ENCODE measurements around the gene FURIN.

GRCh38 chr15:90915808-90916440, 47.5 kb downstream of the FURIN start:
- TF ChIP-seq ZNF121 (CRISPR knock-in tag; conservative IDR thresholded peaks at IDR 0.05) (no peak), ZBTB5 (IDR thresholded peaks at IDR 0.05) (no peak), YBX1 (IDR thresholded peaks at IDR 0.05) (no peak)
- TF ChIP-seq, protein P1, sequence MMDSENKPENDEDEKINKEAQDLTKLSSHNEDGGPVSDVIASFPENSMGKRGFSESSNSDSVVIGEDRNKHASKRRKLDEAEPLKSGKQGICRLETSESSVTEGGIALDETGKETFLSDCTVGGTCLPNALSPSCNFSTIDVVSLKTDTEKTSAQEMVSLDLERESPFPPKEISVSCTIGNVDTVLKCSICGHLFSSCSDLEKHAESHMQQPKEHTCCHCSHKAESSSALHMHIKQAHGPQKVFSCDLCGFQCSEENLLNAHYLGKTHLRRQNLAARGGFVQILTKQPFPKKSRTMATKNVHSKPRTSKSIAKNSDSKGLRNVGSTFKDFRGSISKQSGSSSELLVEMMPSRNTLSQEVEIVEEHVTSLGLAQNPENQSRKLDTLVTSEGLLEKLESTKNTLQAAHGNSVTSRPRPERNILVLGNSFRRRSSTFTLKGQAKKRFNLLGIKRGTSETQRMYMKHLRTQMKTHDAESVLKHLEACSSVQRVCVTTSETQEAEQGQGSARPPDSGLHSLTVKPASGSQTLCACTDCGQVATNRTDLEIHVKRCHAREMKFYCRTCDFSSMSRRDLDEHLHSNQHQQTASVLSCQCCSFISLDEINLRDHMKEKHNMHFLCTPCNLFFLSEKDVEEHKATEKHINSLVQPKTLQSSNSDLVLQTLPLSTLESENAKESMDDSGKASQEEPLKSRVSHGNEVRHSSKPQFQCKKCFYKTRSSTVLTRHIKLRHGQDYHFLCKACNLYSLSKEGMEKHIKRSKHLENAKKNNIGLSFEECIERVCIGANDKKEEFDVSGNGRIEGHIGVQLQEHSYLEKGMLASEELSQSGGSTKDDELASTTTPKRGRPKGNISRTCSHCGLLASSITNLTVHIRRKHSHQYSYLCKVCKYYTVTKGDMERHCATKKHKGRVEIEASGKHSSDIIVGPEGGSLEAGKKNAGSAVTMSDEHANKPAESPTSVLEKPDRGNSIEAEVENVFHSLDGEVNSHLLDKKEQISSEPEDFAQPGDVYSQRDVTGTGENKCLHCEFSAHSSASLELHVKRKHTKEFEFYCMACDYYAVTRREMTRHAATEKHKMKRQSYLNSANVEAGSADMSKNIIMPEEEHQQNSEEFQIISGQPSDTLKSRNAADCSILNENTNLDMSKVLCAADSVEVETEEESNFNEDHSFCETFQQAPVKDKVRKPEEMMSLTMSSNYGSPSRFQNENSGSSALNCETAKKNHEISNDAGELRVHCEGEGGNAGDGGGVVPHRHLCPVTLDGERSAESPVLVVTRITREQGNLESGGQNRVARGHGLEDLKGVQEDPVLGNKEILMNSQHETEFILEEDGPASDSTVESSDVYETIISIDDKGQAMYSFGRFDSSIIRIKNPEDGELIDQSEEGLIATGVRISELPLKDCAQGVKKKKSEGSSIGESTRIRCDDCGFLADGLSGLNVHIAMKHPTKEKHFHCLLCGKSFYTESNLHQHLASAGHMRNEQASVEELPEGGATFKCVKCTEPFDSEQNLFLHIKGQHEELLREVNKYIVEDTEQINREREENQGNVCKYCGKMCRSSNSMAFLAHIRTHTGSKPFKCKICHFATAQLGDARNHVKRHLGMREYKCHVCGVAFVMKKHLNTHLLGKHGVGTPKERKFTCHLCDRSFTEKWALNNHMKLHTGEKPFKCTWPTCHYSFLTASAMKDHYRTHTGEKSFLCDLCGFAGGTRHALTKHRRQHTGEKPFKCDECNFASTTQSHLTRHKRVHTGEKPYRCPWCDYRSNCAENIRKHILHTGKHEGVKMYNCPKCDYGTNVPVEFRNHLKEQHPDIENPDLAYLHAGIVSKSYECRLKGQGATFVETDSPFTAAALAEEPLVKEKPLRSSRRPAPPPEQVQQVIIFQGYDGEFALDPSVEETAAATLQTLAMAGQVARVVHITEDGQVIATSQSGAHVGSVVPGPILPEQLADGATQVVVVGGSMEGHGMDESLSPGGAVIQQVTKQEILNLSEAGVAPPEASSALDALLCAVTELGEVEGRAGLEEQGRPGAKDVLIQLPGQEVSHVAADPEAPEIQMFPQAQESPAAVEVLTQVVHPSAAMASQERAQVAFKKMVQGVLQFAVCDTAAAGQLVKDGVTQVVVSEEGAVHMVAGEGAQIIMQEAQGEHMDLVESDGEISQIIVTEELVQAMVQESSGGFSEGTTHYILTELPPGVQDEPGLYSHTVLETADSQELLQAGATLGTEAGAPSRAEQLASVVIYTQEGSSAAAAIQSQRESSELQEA (IDR thresholded peaks at IDR 0.05; ENCODE audit: low read depth), result no peak

All from K562 (cell line).